ENCODE results near the gene MUC20.

DNA sequence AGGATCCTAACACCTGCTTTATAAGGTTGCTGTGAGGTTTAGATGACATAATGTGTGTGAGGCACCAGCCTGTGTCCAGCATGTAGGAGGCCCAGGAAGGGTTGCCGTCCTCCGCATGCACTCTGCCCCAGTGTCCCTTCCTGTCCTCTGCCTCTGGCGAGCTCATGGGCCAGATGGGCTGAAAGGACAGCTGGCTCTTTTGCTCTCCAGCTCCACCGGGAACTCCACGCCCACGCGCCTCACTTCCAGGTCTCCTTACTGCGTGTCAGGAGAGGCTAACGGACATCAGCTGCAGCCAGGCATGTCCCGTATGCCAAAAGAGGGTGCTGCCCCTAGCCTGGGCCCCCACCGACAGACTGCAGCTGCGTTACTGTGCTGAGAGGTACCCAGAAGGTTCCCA, 12.2 kb downstream of the MUC20 start:
- TF ChIP-seq CTCF (IDR thresholded peaks at IDR 0.05 in 4 of 5, conservative IDR thresholded peaks at IDR 0.05 in 1 of 5) (no peak), POLR2A (IDR thresholded peaks at IDR 0.05) (no peak)

All from gastrocnemius medialis (tissue), 4 donors.